HUDEP-2 (cell line): ENCODE data around the gene NACAD.
"Not testable (repeated sequence)": the region's sequence is repeated elsewhere in the genome, so short reads cannot be mapped to it uniquely, and the experiment has no call there.

Experiments
- DNase-seq, 76 experiments: peaks; one replicate each; lab custom pipeline; 2025; ENCODE audit not compliant: unreplicated experiment in 76 of 76; lab: John Stamatoyannopoulos, UW

Gene NACAD

DNA sequence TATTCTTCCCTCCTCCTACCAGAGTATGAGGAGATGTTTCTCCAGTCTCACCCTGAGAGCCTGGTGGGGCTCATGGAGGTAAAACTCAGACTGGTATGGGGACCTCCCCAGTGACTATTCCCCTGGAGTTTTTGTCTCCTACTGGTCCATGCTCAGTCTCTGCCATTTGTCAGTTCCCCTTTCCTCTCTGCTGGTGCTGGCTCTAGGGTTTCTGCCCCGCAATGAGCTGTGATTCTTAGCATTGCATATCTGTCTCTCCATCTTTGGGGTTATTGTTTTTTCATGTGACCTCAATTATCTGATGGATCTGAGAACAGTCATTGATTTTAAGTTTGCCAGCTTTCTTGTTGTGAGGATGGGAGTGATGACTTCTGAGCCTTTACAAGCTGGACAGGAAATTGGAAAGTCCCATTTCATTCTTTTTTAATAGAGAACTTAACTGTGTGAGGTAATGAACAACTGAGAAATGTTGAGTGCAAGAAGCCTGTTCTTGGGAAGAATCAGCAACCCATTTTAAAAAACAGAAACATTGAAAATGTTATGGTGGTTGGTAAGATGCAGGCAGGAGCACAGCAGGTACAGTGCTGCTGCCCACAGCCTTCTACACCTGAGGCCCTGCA lies 26.9 kb downstream of the NACAD start:
- no peak for DNase-seq

DNA sequence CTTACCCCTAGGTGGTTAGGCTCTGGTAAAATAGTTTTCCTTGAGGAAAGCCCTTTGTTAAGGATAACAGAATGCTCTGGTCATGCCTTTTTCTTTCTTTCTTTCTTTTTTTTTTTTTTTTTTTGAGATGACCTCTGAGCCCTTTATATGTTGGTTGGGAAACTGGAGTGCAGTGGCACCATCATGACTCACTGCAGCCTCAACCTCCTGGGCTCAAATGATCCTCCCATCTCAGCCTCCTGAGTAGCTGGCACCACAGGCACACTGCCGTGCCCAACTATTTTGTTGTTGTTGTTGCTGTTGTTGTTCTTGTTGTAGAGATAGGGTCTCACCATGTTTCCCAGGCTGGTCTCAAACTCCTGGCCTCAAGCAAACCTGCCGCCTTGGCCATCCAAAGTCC lies 27.4 kb downstream of the NACAD start:
- DNase-seq = no peak

DNA sequence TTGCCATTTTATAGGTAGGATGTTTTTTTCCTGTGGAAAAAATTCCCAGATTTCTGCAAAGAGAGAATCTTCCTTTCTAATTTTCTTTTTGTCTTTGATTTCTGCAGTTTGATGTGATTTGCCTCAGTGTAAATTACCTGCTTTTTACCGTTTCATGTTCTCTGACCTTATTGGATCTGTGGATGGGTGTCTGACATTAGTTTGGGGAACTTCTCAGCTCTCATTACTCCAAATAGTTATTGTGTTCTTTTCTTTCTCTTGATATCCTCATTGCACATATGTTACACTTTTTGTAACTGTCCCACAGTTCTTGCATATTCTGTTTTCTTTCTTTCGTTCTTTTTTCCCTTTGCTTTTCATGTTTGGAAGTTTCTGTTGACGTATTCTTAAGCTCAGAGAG lies 28.5 kb downstream of the NACAD start:
- no peak for DNase-seq

DNA sequence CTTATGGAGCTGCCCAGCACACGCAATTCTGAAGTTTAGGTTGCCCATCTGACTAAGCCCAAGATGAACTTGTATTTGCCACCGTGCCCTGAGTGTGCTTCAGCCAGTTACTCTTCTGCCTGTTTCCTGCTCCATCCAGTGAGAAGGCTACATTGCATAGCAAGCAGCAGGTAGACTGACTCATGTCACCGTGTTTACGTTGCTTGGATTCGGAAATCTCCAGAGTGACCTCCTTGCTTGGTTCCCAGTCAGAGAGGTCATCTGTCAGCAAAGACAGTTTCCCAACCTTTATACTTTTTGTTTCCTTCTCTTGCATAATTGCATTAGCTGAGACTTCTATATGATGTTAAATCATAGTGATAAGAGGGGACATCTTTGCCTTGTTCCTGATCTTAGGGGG lies 30.9 kb downstream of the NACAD start:
- DNase-seq = no peak

DNA sequence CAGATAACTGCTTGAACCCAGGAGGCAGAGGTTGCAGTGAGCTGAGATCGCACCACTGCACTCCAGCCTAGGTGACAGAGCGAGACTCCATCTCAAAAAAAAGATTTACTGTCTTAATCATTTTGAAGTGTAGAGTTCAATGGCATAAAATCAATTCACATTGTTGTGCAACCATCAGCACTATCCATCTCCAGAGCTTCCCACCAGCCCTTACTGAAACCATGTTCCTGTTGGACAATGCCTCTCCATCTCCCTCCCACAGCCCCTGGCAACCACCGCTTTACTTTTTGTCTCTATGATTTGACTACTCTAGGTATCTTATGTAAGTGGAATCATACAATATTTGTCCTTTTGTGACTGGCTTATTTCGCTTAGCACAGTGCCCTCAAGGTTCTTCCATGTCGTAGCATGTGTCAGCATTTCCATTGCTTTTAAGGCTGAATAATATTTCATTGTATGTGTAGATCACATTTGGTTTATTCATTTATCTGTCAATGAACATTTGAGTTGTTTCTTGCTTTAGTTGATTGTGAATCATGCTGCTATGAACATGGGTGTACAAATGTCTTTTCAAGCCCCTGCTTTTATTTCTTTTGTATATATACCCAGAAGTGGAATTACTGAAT lies 33.1 kb downstream of the NACAD start:
- DNase-seq = no peak

DNA sequence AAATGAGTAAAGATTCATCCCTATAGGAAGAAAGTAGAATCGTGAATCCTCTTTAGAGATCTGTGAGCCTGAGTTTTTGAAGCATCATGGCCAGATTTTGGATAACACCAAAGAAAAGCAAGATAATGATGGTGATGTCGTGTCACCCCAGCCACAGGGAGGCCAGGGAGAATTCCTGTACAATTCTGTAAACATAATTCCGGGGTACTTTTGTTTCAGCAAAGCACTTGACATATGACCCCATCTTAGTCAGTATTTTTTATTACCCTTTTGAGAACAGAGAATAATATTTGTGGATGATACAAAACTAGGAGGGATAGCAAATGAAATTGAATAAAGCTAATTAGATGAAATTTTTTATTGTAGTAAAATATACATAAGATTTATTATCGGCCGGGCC lies 33.8 kb downstream of the NACAD start:
- DNase-seq = no peak

DNA sequence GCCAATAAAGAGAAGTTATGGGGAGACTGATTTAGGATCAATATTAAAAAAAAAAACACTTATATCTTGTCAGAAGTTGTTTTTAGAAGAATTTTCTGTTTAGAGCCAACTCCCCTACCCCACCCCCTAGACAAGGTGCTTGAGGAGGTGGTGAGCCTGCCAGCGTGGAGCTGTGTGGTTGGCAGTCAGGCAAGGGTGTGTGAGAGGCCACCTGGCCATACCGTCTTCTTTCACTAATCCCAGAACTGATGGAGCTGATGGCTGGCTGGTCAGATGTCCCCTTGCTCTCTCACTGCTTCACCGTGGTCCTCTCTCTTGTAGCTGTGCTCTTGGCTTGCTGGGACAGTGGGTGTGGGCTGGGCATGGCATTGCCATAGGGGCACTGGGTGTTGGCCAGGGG lies 34.3 kb downstream of the NACAD start:
- DNase-seq = no peak

DNA sequence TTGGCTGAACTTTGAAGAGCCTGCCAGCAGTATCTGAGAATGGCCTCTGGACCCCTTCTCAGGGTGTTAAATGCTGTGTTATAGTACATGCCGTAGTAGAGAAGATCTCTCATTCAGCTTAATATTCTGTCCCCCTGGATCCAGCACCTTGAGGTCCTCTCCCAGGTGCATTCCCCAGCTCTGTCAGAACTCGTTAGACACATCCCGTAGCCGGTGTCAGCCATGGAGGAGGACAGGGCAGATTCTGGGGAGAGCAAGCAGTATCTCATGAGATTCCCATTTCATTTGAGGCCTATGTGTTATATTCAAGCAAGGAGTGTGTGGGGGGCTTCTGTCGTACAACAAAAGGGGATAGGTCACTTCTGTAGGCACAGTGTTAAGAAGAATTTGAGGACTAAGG lies 34.8 kb downstream of the NACAD start:
- no peak for DNase-seq

DNA sequence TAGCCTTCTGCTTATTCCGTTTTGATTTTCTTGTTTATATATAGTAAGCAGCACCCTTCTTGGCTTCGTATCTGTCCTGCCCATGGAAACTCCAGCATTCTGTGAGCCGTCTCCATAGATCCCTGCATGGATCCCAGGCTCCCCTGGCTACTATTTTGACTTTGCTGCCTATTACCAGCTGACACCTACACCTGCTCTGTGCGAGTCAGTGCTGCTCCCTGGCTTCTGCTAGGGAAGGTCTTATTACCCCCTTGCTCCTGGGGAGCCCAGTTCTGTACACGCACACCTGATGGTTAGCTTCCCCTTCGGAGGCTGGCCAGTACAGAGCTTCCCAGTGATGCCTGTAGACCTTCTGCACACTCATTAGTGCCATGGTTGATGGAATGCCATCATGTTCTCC lies 35.4 kb downstream of the NACAD start:
- DNase-seq = no peak

DNA sequence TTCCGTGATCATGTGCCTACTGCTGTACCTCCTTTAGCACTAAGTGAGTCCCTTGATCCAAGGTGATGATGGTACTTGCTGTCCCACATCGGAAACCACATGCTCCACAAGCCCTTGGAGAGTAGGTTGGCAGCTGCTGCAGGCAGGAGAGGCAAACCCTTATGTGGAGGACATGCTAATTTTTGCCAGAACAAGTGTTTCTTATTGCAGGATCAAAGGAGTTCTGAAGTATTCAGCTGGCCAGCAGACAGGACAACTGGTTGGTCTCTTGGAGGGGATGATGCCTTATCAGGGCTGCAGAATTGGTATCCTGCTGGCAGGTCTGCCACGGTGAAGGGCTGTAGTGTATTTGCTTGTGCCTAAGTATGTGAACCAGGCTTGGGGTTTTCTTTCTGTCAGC lies 36.8 kb downstream of the NACAD start:
- DNase-seq = no peak

DNA sequence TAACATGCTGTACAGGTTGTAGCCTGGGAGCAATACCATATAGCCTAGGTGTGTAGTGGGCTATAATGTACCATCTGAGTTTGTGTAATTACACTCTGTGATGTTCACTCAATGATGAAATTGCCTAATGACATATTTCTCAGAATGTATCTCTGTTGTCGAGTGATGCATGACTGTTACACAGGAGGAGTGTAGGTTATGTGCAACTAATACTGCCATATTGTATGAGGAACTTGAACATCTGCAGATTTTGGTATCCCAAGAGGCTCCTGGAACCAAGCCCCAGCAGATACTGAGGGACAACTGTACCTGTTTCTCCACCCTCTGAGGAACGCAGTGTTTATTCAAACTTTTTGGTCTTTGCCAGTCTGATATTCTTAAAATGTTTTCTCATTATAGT lies 38.6 kb downstream of the NACAD start:
- DNase-seq = no peak

DNA sequence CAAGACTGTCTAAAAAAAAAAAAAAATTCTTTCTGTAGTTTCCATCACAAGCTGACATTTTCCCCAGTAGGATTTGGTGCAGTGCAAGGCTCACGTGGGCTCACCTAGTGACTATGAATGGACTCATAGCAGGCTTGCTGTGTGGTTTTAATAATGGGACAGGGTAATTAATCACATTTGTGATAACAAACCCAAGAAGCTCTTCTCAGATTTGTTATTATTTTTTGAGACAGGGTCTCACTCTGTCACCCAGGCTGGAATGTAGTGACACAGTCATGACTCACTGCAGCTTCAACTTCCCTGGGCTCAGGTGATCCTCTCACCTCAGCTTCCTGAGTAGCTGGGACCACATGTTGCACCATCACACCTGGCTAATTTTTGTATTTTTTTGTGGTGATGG lies 40.0 kb downstream of the NACAD start:
- no peak for DNase-seq

DNA sequence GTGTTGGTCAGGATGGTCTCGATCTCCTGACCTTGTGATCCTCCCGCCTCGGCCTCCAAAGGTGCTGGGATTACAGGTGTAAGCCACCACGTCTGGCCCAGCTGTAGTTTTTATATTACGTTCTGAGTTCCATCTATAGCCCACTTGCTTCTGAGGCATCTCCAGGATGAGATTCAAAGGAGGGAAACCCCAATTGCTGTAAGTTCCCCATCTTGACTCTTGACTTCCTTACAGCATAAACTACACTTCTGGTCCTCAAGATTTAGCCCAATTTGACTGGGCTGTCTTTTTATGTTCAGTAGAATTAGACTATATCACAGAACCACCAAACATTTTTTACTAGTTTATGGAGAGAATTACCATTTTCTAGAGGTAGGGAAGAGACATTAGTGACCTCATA lies 44.4 kb downstream of the NACAD start:
- DNase-seq = no peak

DNA sequence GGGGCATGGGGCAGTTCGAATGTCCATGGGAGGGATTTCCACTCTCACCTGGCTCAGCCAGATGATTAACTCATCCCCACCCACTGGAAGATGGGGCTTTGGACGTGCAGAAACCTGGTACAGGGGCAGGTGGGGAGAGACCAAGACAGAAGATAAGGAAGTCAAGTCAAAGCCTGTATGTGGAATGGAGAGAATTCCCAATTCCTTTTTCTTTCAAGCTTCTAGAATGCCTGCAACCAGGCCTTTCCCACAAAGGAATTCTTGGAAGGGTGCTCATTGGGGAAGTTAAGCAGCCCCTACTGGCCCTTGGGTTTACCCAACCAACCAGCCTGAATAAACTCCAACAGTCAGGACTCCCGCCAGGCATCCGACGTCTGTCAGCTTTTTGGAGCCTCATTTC lies 49.7 kb downstream of the NACAD start:
- no peak for DNase-seq

DNA sequence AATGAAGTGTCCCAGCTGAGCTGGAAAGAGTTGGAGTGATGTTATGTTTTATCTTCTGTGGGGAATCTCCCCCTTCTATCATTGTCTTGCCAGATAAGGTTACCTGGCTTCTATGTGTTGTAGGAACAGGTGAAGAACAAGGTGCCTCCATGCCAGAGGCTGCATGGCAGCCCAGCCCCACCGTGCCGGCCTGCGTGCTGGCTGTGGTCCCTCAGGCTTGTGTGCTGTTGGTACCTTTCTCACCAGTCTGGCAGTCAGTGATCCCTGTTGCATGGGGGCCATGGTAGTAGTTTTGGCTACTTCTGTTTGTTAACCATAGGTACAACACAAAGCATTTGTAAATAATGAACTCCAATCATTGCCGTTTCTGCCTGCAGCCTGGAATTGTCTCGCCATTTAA lies 50.9 kb downstream of the NACAD start:
- no peak for DNase-seq

DNA sequence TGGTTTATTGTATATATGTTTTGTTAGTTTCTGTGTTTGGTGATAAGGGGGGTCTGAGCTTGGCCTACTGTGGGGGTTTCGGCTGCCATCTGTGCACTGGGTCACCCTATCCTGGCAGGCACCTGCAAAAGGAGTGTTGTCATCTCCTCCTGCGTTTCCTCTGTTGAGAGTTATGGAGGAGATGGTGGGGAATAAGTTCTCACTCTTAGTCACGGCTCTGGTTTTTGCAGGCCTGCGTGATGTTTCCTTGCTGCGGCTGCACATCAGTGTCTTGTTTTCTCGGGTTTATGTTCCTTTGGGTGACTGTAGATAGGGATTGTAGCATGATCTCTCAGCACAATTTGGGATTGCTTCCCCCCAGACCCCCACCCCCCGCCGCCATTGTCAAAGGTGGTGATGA lies 52.0 kb downstream of the NACAD start:
- no peak for DNase-seq

DNA sequence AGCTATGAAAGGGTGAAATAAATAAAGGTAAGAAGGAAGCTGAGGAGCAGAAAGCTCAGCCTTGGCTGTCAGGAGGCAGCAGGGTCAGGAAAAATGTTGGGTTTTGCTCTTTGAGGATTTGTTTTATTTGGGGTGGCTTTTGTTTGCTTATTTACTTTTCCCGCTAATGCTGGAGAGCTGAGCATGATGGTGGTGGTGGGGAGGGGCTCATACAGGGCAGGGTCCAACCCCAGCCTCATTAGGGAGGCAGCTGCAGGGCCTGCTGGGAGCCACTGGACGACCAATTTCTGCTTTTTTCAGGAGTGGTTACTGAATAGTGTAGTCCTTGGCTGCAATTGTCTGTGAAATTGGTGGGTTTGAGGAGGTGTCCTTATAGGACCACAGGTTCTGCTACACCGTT lies 52.5 kb downstream of the NACAD start:
- no peak for DNase-seq

DNA sequence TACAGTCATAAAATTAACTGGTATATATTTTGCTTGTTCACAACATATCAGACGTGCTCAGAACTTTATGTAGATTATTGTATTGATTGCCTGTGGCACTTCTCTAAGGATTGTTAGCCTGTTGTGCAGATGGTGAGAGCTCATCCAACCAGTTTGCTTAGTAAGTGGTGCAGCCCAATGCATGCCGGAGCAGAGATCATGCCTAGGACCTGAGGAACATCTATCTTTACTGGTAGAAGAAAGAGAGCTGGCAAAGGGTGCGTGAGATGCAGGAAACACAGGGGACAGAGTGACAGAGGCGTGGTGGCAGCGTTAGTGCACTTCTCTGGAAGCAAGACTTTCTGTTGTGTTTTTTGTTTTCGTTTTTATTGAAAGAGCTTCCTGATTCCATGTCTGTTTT lies 52.9 kb downstream of the NACAD start:
- no peak for DNase-seq

DNA sequence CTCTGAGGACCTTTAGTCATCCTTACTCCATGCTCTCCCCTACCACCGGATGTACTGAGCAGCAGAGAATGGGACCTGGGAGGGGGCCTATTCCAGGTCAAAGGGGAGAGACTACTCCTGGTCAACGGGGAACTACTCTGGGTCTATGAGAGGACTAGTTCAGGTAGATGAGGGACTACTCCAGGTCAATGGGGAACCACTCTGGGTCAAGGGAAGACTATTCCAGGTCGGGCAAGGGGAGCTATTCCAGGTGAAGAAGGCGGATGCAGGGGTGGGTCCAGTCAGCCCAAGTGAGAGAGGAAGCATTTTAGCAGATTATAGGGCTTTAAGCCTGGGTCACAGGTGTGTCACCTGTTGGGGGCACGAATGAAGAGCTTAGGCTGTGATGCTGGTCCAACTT lies 53.4 kb downstream of the NACAD start:
- DNase-seq = no peak

DNA sequence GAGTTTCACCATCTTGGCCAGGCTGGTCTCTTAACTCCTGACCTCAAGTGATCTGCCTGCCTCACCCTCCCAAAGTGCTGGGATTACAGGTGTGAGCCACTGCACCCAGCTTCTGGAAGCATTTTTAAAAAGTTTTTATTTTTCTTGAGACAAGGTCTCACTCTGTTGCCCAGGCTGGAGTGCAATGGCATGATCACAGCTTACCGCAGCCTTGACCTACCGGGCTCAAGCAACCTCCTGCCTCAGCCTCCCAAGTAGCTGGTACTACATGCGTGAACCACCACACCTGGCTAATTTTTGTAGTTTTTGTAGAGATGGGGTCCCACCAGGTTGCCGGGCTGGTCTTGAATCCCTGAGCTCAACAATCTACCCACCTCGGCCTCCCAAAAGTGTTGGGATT lies 54.1 kb downstream of the NACAD start:
- DNase-seq = not testable (repeated sequence)

DNA sequence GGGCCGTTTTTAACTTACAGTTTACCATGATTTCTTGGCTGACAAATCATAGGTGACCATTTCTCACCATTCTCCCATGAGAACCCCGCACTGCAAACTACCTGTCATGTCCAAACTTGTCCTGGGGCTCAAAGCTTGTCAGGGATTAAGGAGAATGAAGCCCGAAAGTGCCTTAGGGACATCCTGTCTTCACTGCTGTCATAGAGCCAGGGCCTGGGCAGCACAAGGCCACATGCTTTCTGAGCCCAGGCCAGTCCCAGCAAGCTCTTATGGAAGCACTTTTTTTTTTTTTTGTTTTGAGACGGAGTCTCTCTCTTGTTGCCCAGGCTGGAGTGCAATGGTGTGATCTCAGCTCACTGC lies 54.9 kb downstream of the NACAD start:
- no peak for DNase-seq

DNA sequence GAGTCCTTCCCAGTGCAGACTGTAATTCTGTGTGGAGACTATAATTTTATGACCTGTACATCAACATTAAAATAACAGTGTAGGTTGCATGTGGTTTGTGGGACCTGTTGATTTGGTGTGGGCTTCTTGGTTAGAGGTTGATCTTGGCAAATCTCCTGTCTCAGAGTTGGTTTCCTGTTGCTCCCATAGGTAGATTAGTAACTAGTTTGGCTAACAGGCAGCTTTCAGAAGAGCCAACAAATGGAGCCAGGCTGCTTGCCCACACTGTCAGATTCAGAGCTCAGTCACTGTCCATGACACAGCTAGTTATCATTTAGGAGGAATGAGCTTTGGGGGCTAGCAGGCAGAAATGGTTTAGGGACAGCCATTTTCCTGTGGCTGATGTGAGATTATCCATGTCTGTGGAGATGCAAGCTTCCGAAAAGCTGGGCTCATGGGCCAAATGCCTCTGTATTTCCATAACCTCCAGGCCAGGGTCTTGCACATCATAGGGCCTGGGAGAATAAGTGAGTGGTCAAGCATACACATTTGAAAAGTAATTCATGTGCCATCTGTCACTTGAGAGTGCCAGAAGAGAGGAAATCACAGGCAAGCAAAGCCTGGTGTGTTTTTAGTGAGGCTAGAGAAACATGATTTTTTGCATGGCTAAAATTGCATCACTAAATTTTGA lies 55.4 kb downstream of the NACAD start:
- no peak for DNase-seq

DNA sequence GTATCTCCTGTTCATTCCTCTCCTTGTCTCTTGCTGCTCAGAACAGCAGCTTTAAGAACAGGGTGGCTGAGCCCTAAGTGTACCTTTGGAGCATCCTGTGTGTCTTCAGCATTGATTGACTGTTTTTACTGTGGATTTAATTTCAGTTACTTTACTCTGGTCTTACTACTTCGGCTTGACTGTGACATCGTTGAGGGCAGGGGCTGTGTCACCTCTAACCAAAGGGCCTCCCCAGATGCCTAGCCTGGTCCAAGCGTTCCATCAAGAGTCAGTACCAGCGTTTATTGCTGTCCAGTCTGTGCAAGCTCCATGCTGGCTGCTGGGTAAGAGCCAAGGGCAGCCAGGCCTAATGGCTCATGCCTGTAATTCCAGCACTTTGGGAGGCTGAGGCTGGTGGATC lies 56.3 kb downstream of the NACAD start:
- DNase-seq = no peak
